ENCODE measurements around the gene SCRN1. TPM values are rescaled to one million over a fixed set of nuclear protein-coding genes. Genes with fewer than 3 reads are reported as not detected.

The SCRN1 gene
- total RNA-seq, 3 donors from 2014 or later = 25.9 to 32.0 (median 31.5) TPM

GRCh38 chr7:30032310-30033125 lies 42.9 kb upstream of the SCRN1 start:
- Histone ChIP-seq H3K36me3 (no peaks in the 10 kb centered on the region), H3K4me1 (peaks cover 0 to 6% of the 10 kb centered on the region in 2 donors), H3K9me3 (no peaks in the 10 kb centered on the region), H3K27ac (no peak overlapping the region), H3K27me3 (no peaks in the 10 kb centered on the region), H3K4me3 (no peak overlapping the region)
- DNase-seq (ENCODE audit: low spot score in 2 of 2) = no peak
- intact Hi-C loops (cut with DNase I; ENCODE audit: low total_unique reads) = no loop called here
- no peak for TF ChIP-seq POLR2AphosphoS5 (IDR thresholded peaks at IDR 0.05)
- no peak for TF ChIP-seq CTCF (IDR thresholded peaks at IDR 0.05)
- no peak for TF ChIP-seq POLR2A (IDR thresholded peaks at IDR 0.05)

DNA sequence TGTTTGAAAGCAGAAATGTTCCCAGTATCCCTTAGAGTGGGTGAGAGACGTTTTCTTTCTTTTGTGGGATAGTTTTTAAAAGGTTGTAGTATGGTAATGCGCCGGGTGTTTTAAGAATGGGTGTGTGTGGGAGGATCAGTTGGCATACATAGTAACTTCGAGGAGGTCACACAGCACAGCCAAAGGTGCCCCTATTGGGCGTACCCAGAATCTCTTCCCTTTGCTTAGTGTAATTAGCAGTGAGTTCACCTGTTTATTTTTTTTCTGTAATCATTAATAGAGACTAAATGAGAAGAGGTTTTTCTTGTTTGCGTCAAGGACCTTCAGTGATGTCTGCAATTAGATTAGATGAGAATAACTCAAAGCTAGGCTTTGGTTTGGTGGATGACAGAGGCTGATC lies 40.1 kb upstream of the SCRN1 start:
- H3K4me1 ChIP-seq = peaks cover 0 to 15% of the 10 kb centered on the region in 2 donors
- H3K4me3 ChIP-seq = peak overlapping the region in 2 of 3 donors; percentile 79 to 96
- no peaks in the 10 kb centered on the region for H3K36me3 ChIP-seq
- H3K27me3 ChIP-seq = no peaks in the 10 kb centered on the region
- intact Hi-C loops (cut with DNase I; ENCODE audit: low total_unique reads) = no loop called here
- no peak for TF ChIP-seq POLR2A (IDR thresholded peaks at IDR 0.05)
- TF ChIP-seq POLR2AphosphoS5 (IDR thresholded peaks at IDR 0.05) = no peak
- TF ChIP-seq CTCF (IDR thresholded peaks at IDR 0.05) = no peak
- H3K27ac ChIP-seq = peak overlapping the region in 1 of 2 donors; percentile 92
- no peak for DNase-seq (ENCODE audit: low spot score in 2 of 2)
- no peaks in the 10 kb centered on the region for H3K9me3 ChIP-seq

DNA sequence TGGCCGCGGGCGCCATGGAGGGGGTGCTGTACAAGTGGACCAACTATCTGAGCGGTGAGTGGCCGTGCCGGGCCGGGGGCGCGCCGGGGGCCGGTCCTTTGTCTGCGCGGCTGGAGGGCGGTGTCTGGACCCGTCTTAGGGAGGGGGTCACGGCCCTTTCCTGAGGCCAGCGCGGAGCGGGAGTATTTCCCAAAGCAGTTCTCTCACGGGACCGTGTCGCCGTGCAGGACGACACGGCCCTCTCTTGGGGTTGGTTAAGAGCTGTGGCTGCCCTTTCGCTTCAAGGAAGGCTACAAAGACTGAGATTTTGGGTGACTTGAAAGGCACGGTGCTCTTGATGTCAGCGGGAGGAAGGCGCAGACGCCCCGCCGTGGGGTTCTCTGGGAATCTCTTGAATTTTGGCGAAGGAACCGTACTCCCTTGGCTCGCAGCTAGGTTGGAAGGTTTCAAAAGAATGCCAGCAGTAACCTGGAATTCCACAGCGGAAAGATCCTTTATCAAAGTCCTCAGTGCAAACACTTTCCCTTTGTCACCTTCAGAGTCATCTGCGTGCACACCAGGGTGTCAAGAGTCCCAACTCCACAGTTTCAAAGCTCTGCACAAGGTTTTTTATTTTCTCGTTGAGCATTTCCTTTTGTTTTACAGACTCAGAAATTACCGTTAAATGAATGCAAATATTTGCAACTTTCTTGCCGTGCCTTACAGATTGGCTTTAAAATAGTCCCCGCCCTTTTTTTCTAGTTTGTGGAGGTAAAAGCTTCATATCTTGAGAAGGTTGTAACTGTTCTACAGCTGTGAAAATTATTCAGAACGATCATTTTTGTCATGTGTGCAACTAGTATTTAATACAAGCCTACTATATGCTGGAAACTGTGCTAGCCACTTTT lies 39.4 kb upstream of the SCRN1 start:
- no peaks in the 10 kb centered on the region for H3K36me3 ChIP-seq
- no peaks in the 10 kb centered on the region for H3K27me3 ChIP-seq
- intact Hi-C loops (cut with DNase I; ENCODE audit: low total_unique reads) = no loop called here
- peak in 1 of 3 donors; percentile 8 for TF ChIP-seq CTCF (IDR thresholded peaks at IDR 0.05)
- TF ChIP-seq POLR2A (IDR thresholded peaks at IDR 0.05) = no peak
- TF ChIP-seq POLR2AphosphoS5 (IDR thresholded peaks at IDR 0.05) = peak in 1 of 3 donors; percentile 9
- H3K4me3 ChIP-seq = peak overlapping the region; percentile 79 to 96 (median 87)
- H3K9me3 ChIP-seq = no peaks in the 10 kb centered on the region
- peak overlapping the region; percentile 92 to 96 for H3K27ac ChIP-seq
- peaks cover 0 to 15% of the 10 kb centered on the region in 2 donors for H3K4me1 ChIP-seq
- peak; percentile 23 to 54 for DNase-seq (ENCODE audit: low spot score in 2 of 2)

DNA sequence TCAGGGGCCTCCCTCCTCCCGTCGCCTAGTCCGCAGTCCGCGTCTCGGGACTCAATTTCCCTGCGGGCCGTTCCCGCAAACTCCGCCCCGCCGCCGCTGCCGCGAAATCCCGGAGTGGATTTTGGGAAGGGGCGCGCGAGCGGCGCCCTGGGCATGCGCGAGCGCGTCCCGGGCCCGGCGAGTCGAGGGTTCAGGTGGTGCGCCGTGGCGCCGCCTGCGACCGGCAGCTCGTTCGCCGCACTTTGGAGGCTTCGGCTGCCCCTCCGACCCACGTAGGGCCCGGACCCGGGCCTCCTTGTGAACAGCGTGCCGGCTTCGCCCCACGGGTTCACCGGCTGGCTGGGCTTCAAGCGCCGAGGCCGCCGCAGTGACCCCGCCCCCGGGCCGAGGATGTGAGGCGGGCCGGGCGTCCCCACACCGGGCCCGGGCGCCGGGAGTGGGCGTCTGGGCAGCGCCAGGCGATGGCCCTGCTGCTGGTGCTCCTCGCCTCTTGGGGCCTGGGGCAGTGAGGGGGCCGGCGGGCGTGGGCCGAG lies 38.7 kb upstream of the SCRN1 start, which contains the start of gene PLEKHA8:
Gene PLEKHA8, plus strand, starts transcription at position 197 of the 533 bp plus-strand sequence. CDS start 351 bp downstream, outside the sequence.
- intact Hi-C loops (cut with DNase I; ENCODE audit: low total_unique reads) = no loop called here
- Histone ChIP-seq H3K9me3 (no peaks in the 10 kb centered on the region), H3K36me3 (no peaks in the 10 kb centered on the region), H3K27me3 (no peaks in the 10 kb centered on the region), H3K4me1 (peaks cover 0 to 15% of the 10 kb centered on the region in 2 donors), H3K4me3 (peak within 1 kb of the TSS; percentile 79 to 96 (median 87)), H3K27ac (peak within 1 kb of the TSS; percentile 92 to 96)
- peak; percentile 66 to 87 for DNase-seq (ENCODE audit: low spot score in 2 of 2)
- TF ChIP-seq CTCF (IDR thresholded peaks at IDR 0.05) (no peak), POLR2AphosphoS5 (IDR thresholded peaks at IDR 0.05) (peak; percentile 63 to 68 (median 67))
